Skeletal muscle tissue (tissue), 4 donors: ENCODE results near the gene DHRS3. TPM values are rescaled to one million over a fixed set of nuclear protein-coding genes. Genes with fewer than 3 reads are reported as not detected.

Experiments
- H3K27ac ChIP-seq: one replicate; pipeline ENCODE4 v1.7.0; 2013; ENCODE audit warnings: mild to moderate bottlenecking, low read depth, low read length, inconsistent platforms
- H3K27me3 ChIP-seq, 3 donors: one replicate each; pipeline ENCODE4 v1.7.0; 2013; ENCODE audit warnings: low read length in 3 of 3; ENCODE audit not compliant: control insufficient read depth in 3 of 3, insufficient read depth in 3 of 3
- H3K36me3 ChIP-seq, 3 donors: one replicate each; pipeline ENCODE4 v1.7.0; 2013; ENCODE audit warnings: low read length in 3 of 3; ENCODE audit not compliant: control insufficient read depth in 3 of 3, insufficient read depth in 3 of 3
- H3K4me1 ChIP-seq, 3 donors: one replicate each; pipeline ENCODE4 v1.7.0; 2013; ENCODE audit warnings: low read length in 3 of 3, mild to moderate bottlenecking in 3 of 3; ENCODE audit not compliant: control insufficient read depth in 3 of 3, insufficient read depth in 3 of 3
- H3K4me3 ChIP-seq, 3 donors: one replicate each; pipeline ENCODE4 v1.7.0; 2013; ENCODE audit warnings: low read length in 3 of 3
- H3K9ac ChIP-seq, 3 donors: one replicate each; pipeline ENCODE4 v1.7.0; 2013; ENCODE audit warnings: low read length in 3 of 3, mild to moderate bottlenecking in 3 of 3, moderate library complexity in 2 of 3, low read depth in 1 of 3
- H3K9me3 ChIP-seq, 3 donors: one replicate each; pipeline ENCODE4 v1.7.0; 2013; ENCODE audit warnings: low read length in 3 of 3; ENCODE audit not compliant: control insufficient read depth in 3 of 3
- total RNA-seq: library from RNA; depleted of rRNA; stranded (reverse); fragments of >200 nt; gene quantifications from one replicate; pipeline ENCODE4 v1.2.3, GENCODE V29; 2014
- donor health status: Osteomylitis.

The DHRS3 gene
- total RNA-seq, 1 donor from 2014 or later: 37.6 TPM

GRCh38 chr1:12600335-12600734, 17.7 kb downstream of the DHRS3 start:
- Histone ChIP-seq H3K9ac (peak overlapping the region; percentile 28 to 76 (median 33)), H3K27ac (peak overlapping the region; percentile 76), H3K9me3 (no peaks in the 10 kb centered on the region), H3K36me3 (peaks cover 0 to 6% (median 3%) of the 10 kb centered on the region in 3 donors), H3K4me3 (peak overlapping the region; percentile 2 to 46 (median 4)), H3K27me3 (no peaks in the 10 kb centered on the region), H3K4me1 (peaks cover 84 to 91% (median 90%) of the 10 kb centered on the region in 3 donors)

- H3K4me1 ChIP-seq: peaks cover 89 to 96% (median 95%) of the 10 kb centered on the region in 3 donors
- peak overlapping the region; percentile 76 for H3K27ac ChIP-seq
- H3K4me3 ChIP-seq: no peak overlapping the region
- H3K9me3 ChIP-seq: no peaks in the 10 kb centered on the region
- H3K27me3 ChIP-seq: no peaks in the 10 kb centered on the region
- H3K36me3 ChIP-seq: peaks cover 0 to 6% (median 3%) of the 10 kb centered on the region in 3 donors
- peak overlapping the region in 2 of 3 donors; percentile 29 to 35 for H3K9ac ChIP-seq
Measured at GRCh38 chr1:12599657-12600056, 18.4 kb downstream of the DHRS3 start.

- Histone ChIP-seq H3K27ac (peak overlapping the region; percentile 76), H3K27me3 (no peaks in the 10 kb centered on the region)
Measured at GRCh38 chr1:12598974-12599373, 19.0 kb downstream of the DHRS3 start.

GRCh38 chr1:12597792-12598191, 20.2 kb downstream of the DHRS3 start:
- H3K9me3 ChIP-seq: no peaks in the 10 kb centered on the region
- H3K27me3 ChIP-seq: no peaks in the 10 kb centered on the region
- H3K9ac ChIP-seq: peak overlapping the region in 1 of 3 donors; percentile 51
- H3K36me3 ChIP-seq: peaks cover 0 to 5% (median 0%) of the 10 kb centered on the region in 3 donors
- no peak overlapping the region for H3K4me3 ChIP-seq
- peak overlapping the region; percentile 79 for H3K27ac ChIP-seq
- peaks cover 88 to 96% (median 94%) of the 10 kb centered on the region in 3 donors for H3K4me1 ChIP-seq

More at GRCh38 chr1:12598974-12599373, 19.0 kb downstream of the DHRS3 start:
- Histone ChIP-seq H3K4me3 (no peak overlapping the region), H3K9ac (peak overlapping the region in 1 of 3 donors; percentile 65), H3K36me3 (peaks cover 0 to 5% (median 3%) of the 10 kb centered on the region in 3 donors), H3K4me1 (peaks cover 90 to 96% (median 96%) of the 10 kb centered on the region in 3 donors), H3K9me3 (no peaks in the 10 kb centered on the region)

GRCh38 chr1:12596007-12596821, 21.8 kb downstream of the DHRS3 start:
- Histone ChIP-seq H3K27ac (peak overlapping the region; percentile 79), H3K9ac (peak overlapping the region; percentile 59 to 85 (median 75)), H3K4me1 (peaks cover 88 to 96% (median 94%) of the 10 kb centered on the region in 3 donors), H3K4me3 (peak overlapping the region; percentile 30 to 69 (median 53)), H3K27me3 (no peaks in the 10 kb centered on the region), H3K9me3 (no peaks in the 10 kb centered on the region), H3K36me3 (peaks cover 0 to 10% (median 2%) of the 10 kb centered on the region in 3 donors)

GRCh38 chr1:12595757-12596006, 22.3 kb downstream of the DHRS3 start:
- Histone ChIP-seq H3K36me3 (peaks cover 0 to 10% (median 2%) of the 10 kb centered on the region in 3 donors), H3K9ac (peak overlapping the region; percentile 45 to 85 (median 51)), H3K4me3 (peak overlapping the region; percentile 30 to 69 (median 53)), H3K4me1 (peaks cover 88 to 96% (median 94%) of the 10 kb centered on the region in 3 donors), H3K27ac (peak overlapping the region; percentile 79), H3K9me3 (no peaks in the 10 kb centered on the region), H3K27me3 (no peaks in the 10 kb centered on the region)

GRCh38 chr1:12594966-12595756, 22.8 kb downstream of the DHRS3 start:
- Histone ChIP-seq H3K36me3 (peaks cover 0 to 10% (median 2%) of the 10 kb centered on the region in 3 donors), H3K4me3 (peak overlapping the region; percentile 41 to 53 (median 43)), H3K27ac (peak overlapping the region; percentile 79), H3K27me3 (no peaks in the 10 kb centered on the region), H3K4me1 (peaks cover 88 to 96% (median 94%) of the 10 kb centered on the region in 3 donors), H3K9me3 (no peaks in the 10 kb centered on the region), H3K9ac (peak overlapping the region; percentile 56 to 85 (median 68))

- Histone ChIP-seq H3K9me3 (no peaks in the 10 kb centered on the region), H3K36me3 (peaks cover 0 to 10% (median 2%) of the 10 kb centered on the region in 3 donors), H3K4me3 (peak overlapping the region in 2 of 3 donors; percentile 29 to 43), H3K4me1 (peaks cover 86 to 94% (median 93%) of the 10 kb centered on the region in 3 donors), H3K27ac (peak overlapping the region; percentile 79), H3K27me3 (no peaks in the 10 kb centered on the region), H3K9ac (peak overlapping the region in 2 of 3 donors; percentile 68 to 75)
Measured at GRCh38 chr1:12594490-12594889, 23.5 kb downstream of the DHRS3 start.

- H3K27ac ChIP-seq: peak overlapping the region; percentile 79
- peak overlapping the region; percentile 30 to 62 (median 39) for H3K9ac ChIP-seq
- H3K27me3 ChIP-seq: no peaks in the 10 kb centered on the region
- H3K4me3 ChIP-seq: no peak overlapping the region
- no peaks in the 10 kb centered on the region for H3K9me3 ChIP-seq
- peaks cover 82 to 91% (median 87%) of the 10 kb centered on the region in 3 donors for H3K4me1 ChIP-seq
- H3K36me3 ChIP-seq: peaks cover 0 to 10% (median 2%) of the 10 kb centered on the region in 3 donors
Measured at GRCh38 chr1:12593621-12594066, 24.4 kb downstream of the DHRS3 start.
